ENCODE data around the gene THBS2. TPM values are rescaled to one million over a fixed set of nuclear protein-coding genes. Genes with fewer than 3 reads are reported as not detected.

The THBS2 gene
- total RNA-seq, 2 experiments from 2014 or later: not detected

- peaks cover 15% of the 10 kb centered on the region for H3K4me1 Mint-ChIP-seq (ENCODE audit: low read depth)
- TF ChIP-seq CTCF (IDR thresholded peaks at IDR 0.05): no peak
- DNase-seq (no peak), ATAC-seq (no peak)
- peaks cover 45% of the 10 kb centered on the region for H3K27me3 Mint-ChIP-seq
- H3K9me3 Mint-ChIP-seq: no peaks in the 10 kb centered on the region
- no peak overlapping the region for H3K27ac Mint-ChIP-seq
- POLR2A ChIA-PET: no interaction called here
- H3K36me3 Mint-ChIP-seq (ENCODE audit: low read depth): no peaks in the 10 kb centered on the region
- CTCF ChIA-PET: interaction anchor here (0.7 kb wide), 1 partner anchor 1044 kb away, joined by 3 read pairs; no protein-coding TSS in a partner anchor
- H3K4me3 Mint-ChIP-seq: no peak overlapping the region
- intact Hi-C loops (cut with micrococcal nuclease): no loop called here
Measured at GRCh38 chr6:169251822-169252504, 1.7 kb downstream of the THBS2 start.

GRCh38 chr6:169251371-169251802 is 2.3 kb downstream of the THBS2 start:
- H3K4me3 Mint-ChIP-seq: no peak overlapping the region
- H3K36me3 Mint-ChIP-seq (ENCODE audit: low read depth): no peaks in the 10 kb centered on the region
- DNase-seq: no peak
- H3K4me1 Mint-ChIP-seq (ENCODE audit: low read depth): peaks cover 15% of the 10 kb centered on the region
- ATAC-seq: no peak
- peaks cover 45% of the 10 kb centered on the region for H3K27me3 Mint-ChIP-seq
- ChIA-PET CTCF (no interaction called here), POLR2A (interaction anchor here (1.4 kb wide), 1 partner anchor 14 kb away, joined by 3 read pairs; no protein-coding TSS in a partner anchor)
- no peaks in the 10 kb centered on the region for H3K9me3 Mint-ChIP-seq
- intact Hi-C loops (cut with micrococcal nuclease): no loop called here
- H3K27ac Mint-ChIP-seq: no peak overlapping the region
- TF ChIP-seq CTCF (IDR thresholded peaks at IDR 0.05): no peak

- intact Hi-C loops (cut with micrococcal nuclease): no loop called here
- H3K4me1 Mint-ChIP-seq (ENCODE audit: low read depth): peaks cover 15% of the 10 kb centered on the region
- no peak overlapping the region for H3K27ac Mint-ChIP-seq
- peaks cover 41% of the 10 kb centered on the region for H3K27me3 Mint-ChIP-seq
- POLR2A ChIA-PET: interaction anchor here (1.4 kb wide), 1 partner anchor 15 kb away, joined by 3 read pairs; no protein-coding TSS in a partner anchor
- CTCF ChIA-PET: no interaction called here
- H3K4me3 Mint-ChIP-seq: no peak overlapping the region
- no peak for TF ChIP-seq CTCF (IDR thresholded peaks at IDR 0.05)
- no peaks in the 10 kb centered on the region for H3K9me3 Mint-ChIP-seq
- DNase-seq (no peak), ATAC-seq (no peak)
- H3K36me3 Mint-ChIP-seq (ENCODE audit: low read depth): no peaks in the 10 kb centered on the region
Measured at GRCh38 chr6:169250660-169251059, 3.0 kb downstream of the THBS2 start.

- intact Hi-C loops (cut with micrococcal nuclease): no loop called here
- no peaks in the 10 kb centered on the region for H3K36me3 Mint-ChIP-seq (ENCODE audit: low read depth)
- no peak for TF ChIP-seq CTCF (IDR thresholded peaks at IDR 0.05)
- H3K9me3 Mint-ChIP-seq: no peaks in the 10 kb centered on the region
- POLR2A ChIA-PET: no interaction called here
- no peak for ATAC-seq
- no peak for DNase-seq
- H3K4me3 Mint-ChIP-seq: no peak overlapping the region
- H3K27me3 Mint-ChIP-seq: peaks cover 29% of the 10 kb centered on the region
- CTCF ChIA-PET: no interaction called here
- H3K27ac Mint-ChIP-seq: no peak overlapping the region
- peaks cover 15% of the 10 kb centered on the region for H3K4me1 Mint-ChIP-seq (ENCODE audit: low read depth)
Measured at GRCh38 chr6:169249057-169249456, 4.6 kb downstream of the THBS2 start.

GRCh38 chr6:169248521-169248971 is 5.1 kb downstream of the THBS2 start:
- H3K27ac Mint-ChIP-seq: no peak overlapping the region
- ChIA-PET POLR2A (no interaction called here), CTCF (no interaction called here)
- no peaks in the 10 kb centered on the region for H3K36me3 Mint-ChIP-seq (ENCODE audit: low read depth)
- DNase-seq (no peak), ATAC-seq (no peak)
- peaks cover 11% of the 10 kb centered on the region for H3K4me1 Mint-ChIP-seq (ENCODE audit: low read depth)
- no peaks in the 10 kb centered on the region for H3K9me3 Mint-ChIP-seq
- no peak overlapping the region for H3K4me3 Mint-ChIP-seq
- intact Hi-C loops (cut with micrococcal nuclease): no loop called here
- peaks cover 24% of the 10 kb centered on the region for H3K27me3 Mint-ChIP-seq
- no peak for TF ChIP-seq CTCF (IDR thresholded peaks at IDR 0.05)
